Ascending aorta (tissue), 2 donors: ENCODE results near the gene BRIX1. TPM values are rescaled to one million over a fixed set of nuclear protein-coding genes. Genes with fewer than 3 reads are reported as not detected.

Experiments
- DNase-seq, 2 donors: peaks; one replicate each; pipeline ENCODE4 v3.0.0-alpha.2; 2019; ENCODE audit warnings: low spot score in 2 of 2
- H3K27ac ChIP-seq, 2 donors: fragments of 200-600 bp; sonication (generic); one replicate each; pipeline ENCODE4 v1.5.1; 2016 to 2017; ENCODE audit warnings: mild to moderate bottlenecking in 1 of 2
- H3K27me3 ChIP-seq: fragments of 200-600 bp; sonication (generic); one replicate; pipeline ENCODE4 v1.5.1; 2017
- H3K36me3 ChIP-seq, 2 donors: fragments of 200-600 bp; sonication (generic); one replicate each; pipeline ENCODE4 v1.5.1; 2016
- H3K4me1 ChIP-seq, 2 donors: fragments of 200-600 bp; sonication (generic); one replicate each; pipeline ENCODE4 v1.5.1; 2016 to 2017; ENCODE audit warnings: mild to moderate bottlenecking in 1 of 2
- H3K4me3 ChIP-seq, 2 donors: fragments of 200-600 bp; sonication (generic); one replicate each; pipeline ENCODE4 v1.5.1; 2016 to 2017; ENCODE audit warnings: mild to moderate bottlenecking in 1 of 2
- H3K9me3 ChIP-seq, 2 donors: fragments of 200-600 bp; sonication (generic); one replicate each; pipeline ENCODE4 v1.5.1; 2016
- intact Hi-C: fragments of 100-400 bp; cut with DNase I; formaldehyde crosslinking; loops from one replicate; pipeline ENCODE4 v1.15.1; 2023
- total RNA-seq: library from RNA; depleted of rRNA; stranded (reverse); fragments of >200 nt; gene quantifications from one replicate; pipeline ENCODE4 v1.1.0, GENCODE V29; 2016
- TF ChIP-seq, protein P1 (sequence below), 3 experiments: fragments of 200-600 bp in 2 of 3; fragments of 450-650 bp in 1 of 3; sonication (generic) in 2 of 3; IDR thresholded peaks; one replicate each; pipeline ENCODE4 v1.5.1; 2016 to 2019; ENCODE audit warnings: antibody characterized with exemption in 3 of 3, mild to moderate bottlenecking in 1 of 3, moderate library complexity in 1 of 3

Gene BRIX1
- total RNA-seq, 1 donor from 2014 or later = 8.5 TPM

DNA sequence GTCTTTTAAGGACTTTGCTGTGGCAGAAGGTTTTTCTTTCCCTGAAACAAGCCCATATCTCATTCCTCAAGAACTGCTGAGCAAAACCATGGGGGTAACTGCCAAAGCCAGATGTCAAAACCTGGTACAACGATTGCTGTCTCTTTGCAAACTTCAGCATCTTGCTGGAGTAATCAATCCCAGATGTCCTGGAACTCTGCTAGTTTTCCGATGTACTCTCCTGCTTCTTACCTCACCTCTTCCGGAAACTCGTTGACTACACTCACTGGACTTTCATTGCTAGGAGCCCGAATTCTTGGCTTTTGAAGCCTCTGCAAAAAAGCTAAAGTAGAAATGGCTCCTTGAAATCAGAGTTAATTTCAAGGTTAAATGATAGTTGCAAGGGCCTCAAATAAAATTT, 23.5 kb upstream of the BRIX1 start:
- intact Hi-C loops = no loop called here
- no peaks in the 10 kb centered on the region for H3K4me1 ChIP-seq
- DNase-seq = no peak
- TF ChIP-seq, protein P1, sequence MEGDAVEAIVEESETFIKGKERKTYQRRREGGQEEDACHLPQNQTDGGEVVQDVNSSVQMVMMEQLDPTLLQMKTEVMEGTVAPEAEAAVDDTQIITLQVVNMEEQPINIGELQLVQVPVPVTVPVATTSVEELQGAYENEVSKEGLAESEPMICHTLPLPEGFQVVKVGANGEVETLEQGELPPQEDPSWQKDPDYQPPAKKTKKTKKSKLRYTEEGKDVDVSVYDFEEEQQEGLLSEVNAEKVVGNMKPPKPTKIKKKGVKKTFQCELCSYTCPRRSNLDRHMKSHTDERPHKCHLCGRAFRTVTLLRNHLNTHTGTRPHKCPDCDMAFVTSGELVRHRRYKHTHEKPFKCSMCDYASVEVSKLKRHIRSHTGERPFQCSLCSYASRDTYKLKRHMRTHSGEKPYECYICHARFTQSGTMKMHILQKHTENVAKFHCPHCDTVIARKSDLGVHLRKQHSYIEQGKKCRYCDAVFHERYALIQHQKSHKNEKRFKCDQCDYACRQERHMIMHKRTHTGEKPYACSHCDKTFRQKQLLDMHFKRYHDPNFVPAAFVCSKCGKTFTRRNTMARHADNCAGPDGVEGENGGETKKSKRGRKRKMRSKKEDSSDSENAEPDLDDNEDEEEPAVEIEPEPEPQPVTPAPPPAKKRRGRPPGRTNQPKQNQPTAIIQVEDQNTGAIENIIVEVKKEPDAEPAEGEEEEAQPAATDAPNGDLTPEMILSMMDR (IDR thresholded peaks at IDR 0.05) = no peak
- no peaks in the 10 kb centered on the region for H3K9me3 ChIP-seq
- H3K36me3 ChIP-seq = no peaks in the 10 kb centered on the region
- no peaks in the 10 kb centered on the region for H3K27me3 ChIP-seq
- H3K27ac ChIP-seq = peak overlapping the region in 1 of 2 donors; percentile 32
- H3K4me3 ChIP-seq = no peak overlapping the region

DNA sequence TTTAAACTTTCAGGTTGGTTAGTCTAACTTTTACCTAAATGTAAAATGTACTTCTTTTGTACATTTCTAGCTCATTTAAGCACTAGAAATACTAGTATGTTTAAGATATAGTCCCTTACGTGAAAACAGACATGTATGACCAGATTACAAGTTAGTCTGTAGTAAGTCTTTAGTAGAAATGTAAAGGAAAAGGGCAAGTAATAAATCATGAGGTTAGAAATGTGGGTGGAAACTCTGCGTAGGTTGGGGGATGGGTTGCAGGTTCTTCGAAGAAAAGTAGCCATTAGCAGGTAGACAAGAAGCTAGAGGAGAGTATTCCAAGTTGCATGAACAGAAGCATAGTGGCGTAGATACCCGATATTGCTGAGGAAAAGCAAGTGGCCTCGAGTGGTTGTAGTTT, 23.1 kb upstream of the BRIX1 start:
- H3K27me3 ChIP-seq = no peaks in the 10 kb centered on the region
- H3K4me3 ChIP-seq = no peak overlapping the region
- H3K9me3 ChIP-seq = no peaks in the 10 kb centered on the region
- TF ChIP-seq, protein P1 (IDR thresholded peaks at IDR 0.05) = no peak
- intact Hi-C loops = no loop called here
- DNase-seq = no peak
- no peaks in the 10 kb centered on the region for H3K36me3 ChIP-seq
- no peak overlapping the region for H3K27ac ChIP-seq
- no peaks in the 10 kb centered on the region for H3K4me1 ChIP-seq

DNA sequence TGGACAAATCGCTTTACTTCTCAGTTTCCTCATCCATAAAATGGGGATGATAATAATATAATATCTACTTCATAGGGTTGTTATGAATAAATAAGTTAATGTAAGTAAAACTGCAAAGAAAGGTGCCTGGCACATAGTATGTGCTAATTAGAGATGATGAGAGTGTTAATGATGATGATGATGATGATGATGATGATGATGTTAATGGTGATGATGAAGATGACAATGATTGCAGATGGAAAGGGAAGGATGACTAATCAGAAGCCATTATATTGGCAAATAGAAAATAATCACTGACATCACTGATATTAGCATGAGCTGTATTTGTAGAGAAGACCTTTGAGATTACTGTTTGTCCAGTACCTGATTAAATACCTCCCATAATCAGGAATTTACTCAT, 20.8 kb upstream of the BRIX1 start:
- Histone ChIP-seq H3K27ac (no peak overlapping the region), H3K36me3 (no peaks in the 10 kb centered on the region), H3K4me1 (no peaks in the 10 kb centered on the region), H3K4me3 (no peak overlapping the region), H3K9me3 (no peaks in the 10 kb centered on the region), H3K27me3 (no peaks in the 10 kb centered on the region)
- DNase-seq = no peak
- intact Hi-C loops = loop anchor here (5.0 kb wide), 1 partner anchor 237 kb away; the partner anchor contains the start of gene RAI14
- TF ChIP-seq, protein P1 (IDR thresholded peaks at IDR 0.05) = no peak

DNA sequence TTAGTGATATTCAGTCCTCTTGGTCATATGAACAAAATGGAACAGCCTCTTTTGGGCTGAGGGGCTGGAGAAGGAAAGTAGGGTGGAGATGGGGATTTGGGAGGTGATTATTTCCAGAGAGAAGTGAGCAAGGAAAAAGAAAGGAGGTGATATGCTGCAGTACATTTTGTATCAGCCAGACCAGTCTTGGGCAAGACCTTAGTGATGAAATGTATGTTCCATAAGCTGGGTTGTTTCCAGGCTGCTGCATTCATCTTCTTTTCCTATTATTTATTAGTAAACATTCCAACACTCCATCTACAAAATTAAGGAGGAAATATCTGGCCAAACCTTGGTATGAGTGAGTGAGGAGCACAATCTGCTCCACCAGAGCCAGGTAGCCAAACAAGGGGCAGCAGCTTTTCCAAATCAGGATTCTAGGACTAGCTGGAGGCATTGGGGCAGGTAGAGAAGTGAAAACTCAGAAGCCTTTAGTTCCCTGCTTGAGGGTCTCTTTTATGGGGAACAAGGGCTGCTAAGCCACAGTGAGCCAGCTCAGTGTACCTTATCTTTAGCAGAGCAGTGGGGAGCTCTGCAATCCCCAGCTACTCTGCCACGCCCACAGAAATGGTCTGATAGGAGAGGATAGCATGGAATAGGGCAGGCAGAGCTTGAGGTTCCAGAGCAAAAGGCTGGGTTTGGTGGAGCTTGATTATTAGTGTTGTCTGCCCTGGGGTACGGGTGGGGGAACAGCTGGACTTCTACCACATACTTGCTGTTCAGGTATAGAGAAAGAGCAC, 19.7 kb upstream of the BRIX1 start:
- intact Hi-C loops = loop anchor here (5.0 kb wide), 1 partner anchor 239 kb away; the partner anchor contains the start of gene RAI14
- Histone ChIP-seq H3K4me3 (no peak overlapping the region), H3K4me1 (no peaks in the 10 kb centered on the region)

DNA sequence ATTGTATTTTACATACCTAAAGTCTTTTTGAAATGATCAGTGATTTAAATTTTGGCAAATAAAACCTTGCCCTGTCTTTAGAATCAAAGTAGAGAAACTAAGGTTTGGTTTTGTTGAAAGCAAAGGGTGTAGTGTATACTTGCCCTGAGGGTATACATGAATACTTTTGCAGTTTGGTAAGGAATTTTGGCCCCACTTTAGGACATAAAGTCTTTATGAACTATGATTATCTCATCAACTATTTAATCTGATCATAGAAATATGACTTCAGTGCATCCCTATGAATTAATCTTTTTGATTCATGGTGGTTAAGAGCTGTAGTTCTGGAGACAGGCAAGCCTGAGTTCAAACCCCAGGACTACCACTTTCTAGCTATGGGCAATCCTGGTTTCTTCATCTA, 17.9 kb upstream of the BRIX1 start:
- H3K9me3 ChIP-seq = no peaks in the 10 kb centered on the region
- no peak overlapping the region for H3K27ac ChIP-seq
- TF ChIP-seq, protein P1 (IDR thresholded peaks at IDR 0.05) = no peak
- H3K36me3 ChIP-seq = no peaks in the 10 kb centered on the region
- no peaks in the 10 kb centered on the region for H3K4me1 ChIP-seq
- DNase-seq = no peak
- H3K27me3 ChIP-seq = no peaks in the 10 kb centered on the region
- H3K4me3 ChIP-seq = no peak overlapping the region
- intact Hi-C loops = loop anchor here (1.0 to 5.0 kb wide), 4 partner anchors 240 to 423 kb away; partner anchors contain the start of gene RAI14

More for the DNA sequence above, 19.7 kb upstream of the BRIX1 start:
- TF ChIP-seq, protein P1 (IDR thresholded peaks at IDR 0.05) = no peak
- no peak for DNase-seq
- H3K27me3 ChIP-seq = no peaks in the 10 kb centered on the region
- H3K36me3 ChIP-seq = no peaks in the 10 kb centered on the region
- no peak overlapping the region for H3K27ac ChIP-seq
- H3K9me3 ChIP-seq = no peaks in the 10 kb centered on the region
